ENCODE results near the gene GATC.

DNA sequence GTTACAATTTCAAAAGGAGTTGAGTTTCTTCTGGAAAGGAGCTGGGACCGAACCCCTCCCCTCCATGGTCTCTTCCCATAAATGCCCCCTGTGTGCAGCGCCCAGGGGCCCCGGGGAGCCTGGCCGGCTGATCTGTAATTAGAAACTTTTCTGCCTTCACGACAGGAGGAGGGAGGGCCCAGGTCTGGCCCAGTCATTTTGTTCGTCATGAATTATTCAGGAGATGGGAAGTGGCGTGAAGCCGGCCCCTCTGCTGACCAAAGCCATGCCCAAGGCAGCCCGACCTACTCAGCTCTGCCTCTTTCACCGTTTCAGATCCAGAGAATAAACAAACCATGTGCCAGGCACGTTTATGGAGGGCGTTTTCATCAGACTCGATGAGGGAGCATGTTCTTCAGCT lies 44.0 kb upstream of the GATC start:
- TF ChIP-seq, protein P1, sequence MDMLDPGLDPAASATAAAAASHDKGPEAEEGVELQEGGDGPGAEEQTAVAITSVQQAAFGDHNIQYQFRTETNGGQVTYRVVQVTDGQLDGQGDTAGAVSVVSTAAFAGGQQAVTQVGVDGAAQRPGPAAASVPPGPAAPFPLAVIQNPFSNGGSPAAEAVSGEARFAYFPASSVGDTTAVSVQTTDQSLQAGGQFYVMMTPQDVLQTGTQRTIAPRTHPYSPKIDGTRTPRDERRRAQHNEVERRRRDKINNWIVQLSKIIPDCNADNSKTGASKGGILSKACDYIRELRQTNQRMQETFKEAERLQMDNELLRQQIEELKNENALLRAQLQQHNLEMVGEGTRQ (IDR thresholded peaks at IDR 0.05; ENCODE audit: low read depth, low read length), result no peak
- TF ChIP-seq, protein P2, sequence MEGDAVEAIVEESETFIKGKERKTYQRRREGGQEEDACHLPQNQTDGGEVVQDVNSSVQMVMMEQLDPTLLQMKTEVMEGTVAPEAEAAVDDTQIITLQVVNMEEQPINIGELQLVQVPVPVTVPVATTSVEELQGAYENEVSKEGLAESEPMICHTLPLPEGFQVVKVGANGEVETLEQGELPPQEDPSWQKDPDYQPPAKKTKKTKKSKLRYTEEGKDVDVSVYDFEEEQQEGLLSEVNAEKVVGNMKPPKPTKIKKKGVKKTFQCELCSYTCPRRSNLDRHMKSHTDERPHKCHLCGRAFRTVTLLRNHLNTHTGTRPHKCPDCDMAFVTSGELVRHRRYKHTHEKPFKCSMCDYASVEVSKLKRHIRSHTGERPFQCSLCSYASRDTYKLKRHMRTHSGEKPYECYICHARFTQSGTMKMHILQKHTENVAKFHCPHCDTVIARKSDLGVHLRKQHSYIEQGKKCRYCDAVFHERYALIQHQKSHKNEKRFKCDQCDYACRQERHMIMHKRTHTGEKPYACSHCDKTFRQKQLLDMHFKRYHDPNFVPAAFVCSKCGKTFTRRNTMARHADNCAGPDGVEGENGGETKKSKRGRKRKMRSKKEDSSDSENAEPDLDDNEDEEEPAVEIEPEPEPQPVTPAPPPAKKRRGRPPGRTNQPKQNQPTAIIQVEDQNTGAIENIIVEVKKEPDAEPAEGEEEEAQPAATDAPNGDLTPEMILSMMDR (conservative IDR thresholded peaks at IDR 0.05; ENCODE audit: low read depth, low read length), result no peak
- TF ChIP-seq POLR2A (IDR thresholded peaks at IDR 0.05; ENCODE audit: low read depth, low read length) (no peak), RCOR1 (IDR thresholded peaks at IDR 0.05; ENCODE audit: insufficient replicate concordance, low read length) (no peak)
